Esophagus muscularis mucosa (tissue), 4 donors: Measurements from ENCODE around the gene RNF126. TPM values are rescaled to one million over a fixed set of nuclear protein-coding genes. Genes with fewer than 3 reads are reported as not detected.
"Not testable (repeated sequence)": the region's sequence is repeated elsewhere in the genome, so short reads cannot be mapped to it uniquely, and the experiment has no call there.

Experiments used
- DNase-seq: peaks from one replicate; pipeline ENCODE4 v3.0.0-alpha.2; 2017; ENCODE audit errors: extremely low spot score
- H3K27ac ChIP-seq, 4 donors: fragments of 200-600 bp; sonication (generic); replicated peaks in 1 of 4; 1 replicate in 3 of 4; 2 replicates in 1 of 4; pipeline ENCODE4 v1.5.1; 2016 to 2019; ENCODE audit warnings: mild to moderate bottlenecking in 1 of 4
- H3K27me3 ChIP-seq, 4 donors: fragments of 200-600 bp; sonication (generic); one replicate each; pipeline versions ENCODE4 v1.5.1 to v1.6.0; 2016 to 2019
- H3K36me3 ChIP-seq, 4 donors: fragments of 200-600 bp; sonication (generic); one replicate each; pipeline ENCODE4 v1.5.1; 2016 to 2019
- H3K4me1 ChIP-seq, 4 donors: fragments of 200-600 bp; sonication (generic); one replicate each; pipeline ENCODE4 v1.5.1; 2016 to 2019
- H3K4me3 ChIP-seq, 4 donors: fragments of 200-600 bp; sonication (generic); 1 replicate in 2 of 4; 2 replicates in 2 of 4; pipeline ENCODE4 v1.5.1; 2016 to 2019; ENCODE audit warnings: mild to moderate bottlenecking in 4 of 4, moderate library complexity in 1 of 4
- H3K9me3 ChIP-seq, 4 donors: fragments of 200-600 bp; sonication (generic); 1 replicate in 3 of 4; 2 replicates in 1 of 4; pipeline ENCODE4 v1.5.1; 2016 to 2019
- EP300 ChIP-seq: sonication (generic); formaldehyde crosslinking; IDR thresholded peaks from one replicate; pipeline ENCODE4 v1.6.1; 2017; ENCODE audit warnings: antibody characterized with exemption
- POLR2A ChIP-seq: fragments of 450-650 bp; IDR thresholded peaks from one replicate; pipeline ENCODE4 v1.6.1; 2017; ENCODE audit warnings: antibody characterized with exemption, moderate library complexity, mild to moderate bottlenecking, low read depth
- POLR2AphosphoS5 ChIP-seq, 2 donors: sonication (generic); formaldehyde crosslinking; IDR thresholded peaks; one replicate each; pipeline ENCODE4 v1.6.1; 2017; ENCODE audit warnings: antibody characterized with exemption in 2 of 2
- WGBS: methylation state at CpG from one replicate; pipeline ENCODE4 v1.1.5; 2018; 5-methylcytosine and 5-hydroxymethylcytosine counted together
- intact Hi-C: fragments of 100-400 bp; cut with DNase I; formaldehyde crosslinking; loops from one replicate; pipeline ENCODE4 v1.15.1; 2023
- total RNA-seq, 4 donors: library from RNA; depleted of rRNA; stranded (reverse); fragments of >200 nt; gene quantifications; one replicate each; pipeline versions ENCODE4 v1.1.0 to v1.2.1, GENCODE V29; 2016
- TF ChIP-seq, protein P1 (sequence below), 3 experiments: fragments of 200-600 bp in 2 of 3; fragments of 450-650 bp in 1 of 3; sonication (generic) in 2 of 3; IDR thresholded peaks; one replicate each; pipeline ENCODE4 v1.5.1; 2017 to 2019; ENCODE audit warnings: antibody characterized with exemption in 3 of 3, mild to moderate bottlenecking in 2 of 3, moderate library complexity in 1 of 3

RNF126 gene
- total RNA-seq, 4 donors from 2014 or later: 41.5 to 63.5 (median 62.3) TPM

DNA sequence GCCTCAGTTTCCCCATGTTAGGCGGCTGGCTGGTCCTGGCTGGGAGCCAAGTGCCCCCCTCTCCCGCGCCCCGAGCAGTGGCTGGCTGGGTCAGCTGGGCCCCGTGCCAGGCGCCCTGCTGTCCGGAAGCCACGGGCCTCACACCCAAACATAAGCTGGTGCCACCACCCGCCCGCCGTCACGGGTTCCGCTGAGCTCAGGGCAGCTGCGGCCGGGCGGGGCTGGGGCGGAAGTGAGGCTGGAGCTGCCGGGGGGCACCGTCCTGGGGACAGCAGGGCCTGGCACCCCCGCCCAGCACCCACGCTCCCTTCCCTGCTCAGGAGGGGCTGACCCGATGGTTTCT lies 54.0 kb downstream of the RNF126 start:
- H3K36me3 ChIP-seq: no peaks in the 10 kb centered on the region
- peaks cover 10 to 25% (median 11%) of the 10 kb centered on the region in 4 donors for H3K4me1 ChIP-seq
- no peaks in the 10 kb centered on the region for H3K9me3 ChIP-seq
- intact Hi-C loops: no loop called here
- peaks cover 0 to 30% (median 0%) of the 10 kb centered on the region in 4 donors for H3K27me3 ChIP-seq
- no peak for DNase-seq
- no peak overlapping the region for H3K27ac ChIP-seq
- 92% methylated on average over 2 of the region's 22 CpGs for WGBS
- TF ChIP-seq POLR2A (no peak), EP300 (no peak), POLR2AphosphoS5 (IDR thresholded peaks at IDR 0.05) (no peak)
- TF ChIP-seq, protein P1, sequence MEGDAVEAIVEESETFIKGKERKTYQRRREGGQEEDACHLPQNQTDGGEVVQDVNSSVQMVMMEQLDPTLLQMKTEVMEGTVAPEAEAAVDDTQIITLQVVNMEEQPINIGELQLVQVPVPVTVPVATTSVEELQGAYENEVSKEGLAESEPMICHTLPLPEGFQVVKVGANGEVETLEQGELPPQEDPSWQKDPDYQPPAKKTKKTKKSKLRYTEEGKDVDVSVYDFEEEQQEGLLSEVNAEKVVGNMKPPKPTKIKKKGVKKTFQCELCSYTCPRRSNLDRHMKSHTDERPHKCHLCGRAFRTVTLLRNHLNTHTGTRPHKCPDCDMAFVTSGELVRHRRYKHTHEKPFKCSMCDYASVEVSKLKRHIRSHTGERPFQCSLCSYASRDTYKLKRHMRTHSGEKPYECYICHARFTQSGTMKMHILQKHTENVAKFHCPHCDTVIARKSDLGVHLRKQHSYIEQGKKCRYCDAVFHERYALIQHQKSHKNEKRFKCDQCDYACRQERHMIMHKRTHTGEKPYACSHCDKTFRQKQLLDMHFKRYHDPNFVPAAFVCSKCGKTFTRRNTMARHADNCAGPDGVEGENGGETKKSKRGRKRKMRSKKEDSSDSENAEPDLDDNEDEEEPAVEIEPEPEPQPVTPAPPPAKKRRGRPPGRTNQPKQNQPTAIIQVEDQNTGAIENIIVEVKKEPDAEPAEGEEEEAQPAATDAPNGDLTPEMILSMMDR (IDR thresholded peaks at IDR 0.05): no peak
- no peak overlapping the region for H3K4me3 ChIP-seq

- H3K4me3 ChIP-seq: no peak overlapping the region
- TF ChIP-seq, protein P1 (IDR thresholded peaks at IDR 0.05): no peak
- no peak for TF ChIP-seq POLR2AphosphoS5 (IDR thresholded peaks at IDR 0.05)
- no peak for TF ChIP-seq POLR2A
- TF ChIP-seq EP300: no peak
- no peak overlapping the region for H3K27ac ChIP-seq
- WGBS: 76% methylated on average over 26 of the region's 30 CpGs
- H3K9me3 ChIP-seq: no peaks in the 10 kb centered on the region
- no peaks in the 10 kb centered on the region for H3K36me3 ChIP-seq
- H3K4me1 ChIP-seq: peaks cover 10 to 25% (median 11%) of the 10 kb centered on the region in 4 donors
- H3K27me3 ChIP-seq: peaks cover 0 to 26% (median 0%) of the 10 kb centered on the region in 4 donors
- intact Hi-C loops: no loop called here
- DNase-seq: no peak
Observed at GRCh38 chr19:608155-609003, 54.6 kb downstream of the RNF126 start.

DNA sequence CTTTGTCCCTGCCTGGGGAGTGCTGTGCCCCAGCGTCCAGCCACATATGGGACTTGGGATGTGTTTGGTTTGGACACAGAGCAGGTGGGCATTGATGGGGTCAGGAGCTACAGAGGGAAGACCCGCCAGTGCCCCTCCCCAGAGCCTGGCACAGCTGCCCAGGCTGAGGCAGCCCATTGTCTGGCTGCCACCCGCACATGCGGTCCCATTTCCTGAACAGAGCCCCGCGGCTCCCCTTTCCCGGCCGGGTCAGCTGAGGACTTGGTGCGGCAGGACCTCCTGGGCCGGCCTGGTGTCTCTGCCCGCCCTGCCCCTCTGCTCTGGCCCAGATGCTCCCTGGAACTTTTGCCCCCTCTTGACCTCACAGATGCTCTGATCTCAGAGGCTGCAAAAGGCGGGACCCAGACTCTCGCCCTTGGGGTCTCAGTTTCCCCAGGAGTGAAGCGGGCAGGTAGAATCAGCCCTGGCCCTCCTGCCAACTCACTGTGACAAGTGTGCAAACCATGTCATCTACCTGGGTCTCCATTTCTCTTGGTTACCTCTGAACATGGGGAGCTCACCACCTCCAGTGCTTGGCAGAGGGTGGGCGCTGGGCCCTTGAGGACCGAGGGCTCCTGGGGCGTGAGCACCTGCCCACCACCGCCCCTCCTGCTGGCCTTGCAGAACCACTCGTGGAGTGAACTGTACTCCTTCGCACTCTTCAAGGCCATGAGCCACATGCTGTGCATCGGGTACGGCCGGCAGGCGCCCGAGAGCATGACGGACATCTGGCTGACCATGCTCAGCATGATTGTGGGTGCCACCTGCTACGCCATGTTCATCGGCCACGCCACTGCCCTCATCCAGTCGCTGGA lies 55.5 kb downstream of the RNF126 start:
- WGBS: 77% methylated on average over 7 of the region's 30 CpGs
- H3K36me3 ChIP-seq: no peaks in the 10 kb centered on the region
- no peak overlapping the region for H3K27ac ChIP-seq
- DNase-seq: no peak
- H3K4me3 ChIP-seq: no peak overlapping the region
- intact Hi-C loops: no loop called here
- peaks cover 10 to 25% (median 11%) of the 10 kb centered on the region in 4 donors for H3K4me1 ChIP-seq
- no peaks in the 10 kb centered on the region for H3K9me3 ChIP-seq
- peaks cover 0 to 26% (median 0%) of the 10 kb centered on the region in 4 donors for H3K27me3 ChIP-seq
- no peak for TF ChIP-seq EP300
- no peak for TF ChIP-seq POLR2AphosphoS5 (IDR thresholded peaks at IDR 0.05)

- peaks cover 0 to 24% (median 0%) of the 10 kb centered on the region in 4 donors for H3K27me3 ChIP-seq
Observed at GRCh38 chr19:605061-605971, 57.7 kb downstream of the RNF126 start.

GRCh38 chr19:604355-604754 lies 58.7 kb downstream of the RNF126 start:
- intact Hi-C loops: no loop called here
- H3K27me3 ChIP-seq: peaks cover 0 to 19% (median 0%) of the 10 kb centered on the region in 4 donors
- TF ChIP-seq EP300: no peak
- TF ChIP-seq, protein P1 (IDR thresholded peaks at IDR 0.05): no peak
- no peak for TF ChIP-seq POLR2A
- no peak for TF ChIP-seq POLR2AphosphoS5 (IDR thresholded peaks at IDR 0.05)
- no peaks in the 10 kb centered on the region for H3K36me3 ChIP-seq
- H3K4me3 ChIP-seq: no peak overlapping the region
- H3K9me3 ChIP-seq: no peaks in the 10 kb centered on the region
- no peak for DNase-seq
- WGBS: 89% methylated on average over 11 of the region's 11 CpGs
- no peak overlapping the region for H3K27ac ChIP-seq
- peaks cover 0 to 8% (median 0%) of the 10 kb centered on the region in 4 donors for H3K4me1 ChIP-seq

More at GRCh38 chr19:605061-605971, 57.7 kb downstream of the RNF126 start:
- intact Hi-C loops, H3K4me3 ChIP-seq, H3K36me3 ChIP-seq, DNase-seq, H3K9me3 ChIP-seq, H3K27ac ChIP-seq: not testable (repeated sequence)
- peaks cover under 1 to 15% (median 3%) of the 10 kb centered on the region in 4 donors for H3K4me1 ChIP-seq
- WGBS: 83% methylated on average over 13 of the region's 34 CpGs

- H3K9me3 ChIP-seq, intact Hi-C loops, H3K36me3 ChIP-seq, DNase-seq, H3K4me3 ChIP-seq, H3K4me1 ChIP-seq, H3K27ac ChIP-seq: not testable (repeated sequence)
- WGBS: 93% methylated on average over 20 of the region's 20 CpGs
- peaks cover 0 to 16% (median 0%) of the 10 kb centered on the region in 4 donors for H3K27me3 ChIP-seq
Observed at GRCh38 chr19:603779-604178, 59.2 kb downstream of the RNF126 start.

DNA sequence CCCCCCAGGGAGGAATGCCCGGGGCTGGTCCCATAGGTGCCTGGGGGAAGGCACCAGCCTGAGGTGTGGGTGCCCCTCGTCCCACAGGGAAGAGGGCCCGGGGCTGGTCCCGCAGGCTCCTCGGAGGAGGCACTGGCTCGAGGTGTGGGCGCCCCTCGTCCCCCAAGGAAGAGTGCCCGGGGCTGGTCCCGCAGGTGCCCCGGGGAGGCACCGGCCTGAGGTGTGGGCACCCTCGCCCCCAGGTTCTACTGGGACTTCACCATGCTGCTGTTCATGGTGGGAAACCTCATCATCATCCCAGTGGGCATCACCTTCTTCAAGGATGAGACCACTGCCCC lies 59.7 kb downstream of the RNF126 start:
- DNase-seq, H3K9me3 ChIP-seq, H3K4me1 ChIP-seq, H3K27ac ChIP-seq, H3K4me3 ChIP-seq, intact Hi-C loops, H3K36me3 ChIP-seq: not testable (repeated sequence)
- 91% methylated on average over 6 of the region's 13 CpGs for WGBS
- peaks cover 0 to 12% (median 0%) of the 10 kb centered on the region in 4 donors for H3K27me3 ChIP-seq
